Right lung (tissue), 10 donors: ENCODE data around the gene FOS. TPM values are rescaled to one million over a fixed set of nuclear protein-coding genes. Genes with fewer than 3 reads are reported as not detected.
"Not testable (repeated sequence)": the region's sequence is repeated elsewhere in the genome, so short reads cannot be mapped to it uniquely, and the experiment has no call there.

Source experiments
- DNase-seq, 2 donors: peaks; one replicate each; pipeline ENCODE4 v3.0.0-alpha.2; 2013
- long read RNA-seq, 8 donors: transcript quantifications; one replicate each; lab custom pipeline, GENCODE V29; 2026
- polyA plus RNA-seq, 5 donors: library from polyadenylated mRNA; unstranded; fragments of 120-200 nt; gene quantifications; one replicate each; pipeline versions ENCODE4 v1.2.1 to v1.2.3, GENCODE V29; 2013; ENCODE audit warnings: inconsistent platforms in 1 of 5, low replicate concordance in 1 of 5; ENCODE audit not compliant: insufficient read length in 5 of 5, insufficient read depth in 1 of 5

Gene FOS
- polyA plus RNA-seq, result 1,000 to 10,000 TPM in 1 of 5 donors, 100 to 1,000 TPM in 4; 142 to 1,318 (median 956) TPM
- long read RNA-seq, donor 1, transcript FOS-201 (4 exons, 2,158 nt), result major isoform, 80 of 207 reads
- long read RNA-seq, donor 1, transcript FOS-205 (3 exons, 629 nt), result minor isoform, 16 of 207 reads
- long read RNA-seq, donor 1, transcript FOS-206 (2 exons, 1,280 nt), result minor isoform, 33 of 207 reads
- long read RNA-seq, donor 1, transcript FOS-208 (3 exons, 1,496 nt), result minor isoform, 38 of 207 reads
- long read RNA-seq, donor 1, partial matches to known transcripts, result 29 of 207 reads
- long read RNA-seq, donor 1, other reads (novel, unspliced or antisense), result 0 of 207 reads
- long read RNA-seq, donor 2, transcript FOS-201 (4 exons, 2,158 nt), result major isoform, 179 of 285 reads
- long read RNA-seq, donor 2, transcript FOS-206 (2 exons, 1,280 nt), result minor isoform, 37 of 285 reads
- long read RNA-seq, donor 2, transcript FOS-208 (3 exons, 1,496 nt), result minor isoform, 40 of 285 reads
- long read RNA-seq, donor 2, transcript FOS-205 (3 exons, 629 nt), result minor isoform, 15 of 285 reads
- long read RNA-seq, donor 2, partial matches to known transcripts, result 0 of 285 reads
- long read RNA-seq, donor 2, other reads (novel, unspliced or antisense), result 6 of 285 reads
- long read RNA-seq, donor 3, transcript FOS-208 (3 exons, 1,496 nt), result minor isoform, 14 of 59 reads
- long read RNA-seq, donor 3, transcript FOS-201 (4 exons, 2,158 nt), result major isoform, 22 of 59 reads
- long read RNA-seq, donor 3, transcript FOS-206 (2 exons, 1,280 nt), result minor isoform, 18 of 59 reads
- long read RNA-seq, donor 3, partial matches to known transcripts, result 0 of 59 reads
- long read RNA-seq, donor 3, other reads (novel, unspliced or antisense), result 0 of 59 reads
- long read RNA-seq, donor 4, transcript FOS-201 (4 exons, 2,158 nt), result major isoform, 16 of 39 reads
- long read RNA-seq, donor 4, transcript FOS-204 (2 exons, 796 nt), result minor isoform, 5 of 39 reads
- long read RNA-seq, donor 4, transcript FOS-208 (3 exons, 1,496 nt), result minor isoform, 8 of 39 reads
- long read RNA-seq, donor 4, transcript FOS-206 (2 exons, 1,280 nt), result minor isoform, 7 of 39 reads
- long read RNA-seq, donor 4, partial matches to known transcripts, result 0 of 39 reads
- long read RNA-seq, donor 4, other reads (novel, unspliced or antisense), result 0 of 39 reads
- long read RNA-seq, donor 5, transcript FOS-206 (2 exons, 1,280 nt), result minor isoform, 28 of 217 reads
- long read RNA-seq, donor 5, transcript FOS-201 (4 exons, 2,158 nt), result major isoform, 100 of 217 reads
- long read RNA-seq, donor 5, transcript FOS-205 (3 exons, 629 nt), result minor isoform, 19 of 217 reads
- long read RNA-seq, donor 5, transcript FOS-208 (3 exons, 1,496 nt), result minor isoform, 43 of 217 reads
- long read RNA-seq, donor 5, partial matches to known transcripts, result 8 of 217 reads
- long read RNA-seq, donor 5, other reads (novel, unspliced or antisense), result 0 of 217 reads
- long read RNA-seq, donor 6, transcript FOS-206 (2 exons, 1,280 nt), result minor isoform, 35 of 604 reads
- long read RNA-seq, donor 6, transcript FOS-201 (4 exons, 2,158 nt), result major isoform, 151 of 604 reads
- long read RNA-seq, donor 6, transcript FOS-208 (3 exons, 1,496 nt), result minor isoform, 38 of 604 reads
- long read RNA-seq, donor 6, transcript FOS-205 (3 exons, 629 nt), result minor isoform, 22 of 604 reads
- long read RNA-seq, donor 6, partial matches to known transcripts, result 347 of 604 reads
- long read RNA-seq, donor 6, other reads (novel, unspliced or antisense), result 0 of 604 reads
- long read RNA-seq, donor 7, transcript FOS-201 (4 exons, 2,158 nt), result major isoform, 154 of 228 reads
- long read RNA-seq, donor 7, transcript FOS-205 (3 exons, 629 nt), result minor isoform, 8 of 228 reads
- long read RNA-seq, donor 7, transcript FOS-206 (2 exons, 1,280 nt), result minor isoform, 19 of 228 reads
- long read RNA-seq, donor 7, transcript FOS-208 (3 exons, 1,496 nt), result minor isoform, 39 of 228 reads
- long read RNA-seq, donor 7, partial matches to known transcripts, result 0 of 228 reads
- long read RNA-seq, donor 7, other reads (novel, unspliced or antisense), result 0 of 228 reads
- long read RNA-seq, donor 8, transcript FOS-206 (2 exons, 1,280 nt), result minor isoform, 16 of 79 reads
- long read RNA-seq, donor 8, transcript FOS-208 (3 exons, 1,496 nt), result minor isoform, 15 of 79 reads
- long read RNA-seq, donor 8, transcript FOS-201 (4 exons, 2,158 nt), result major isoform, 42 of 79 reads
- long read RNA-seq, donor 8, partial matches to known transcripts, result 0 of 79 reads
- long read RNA-seq, donor 8, other reads (novel, unspliced or antisense), result 0 of 79 reads

DNA sequence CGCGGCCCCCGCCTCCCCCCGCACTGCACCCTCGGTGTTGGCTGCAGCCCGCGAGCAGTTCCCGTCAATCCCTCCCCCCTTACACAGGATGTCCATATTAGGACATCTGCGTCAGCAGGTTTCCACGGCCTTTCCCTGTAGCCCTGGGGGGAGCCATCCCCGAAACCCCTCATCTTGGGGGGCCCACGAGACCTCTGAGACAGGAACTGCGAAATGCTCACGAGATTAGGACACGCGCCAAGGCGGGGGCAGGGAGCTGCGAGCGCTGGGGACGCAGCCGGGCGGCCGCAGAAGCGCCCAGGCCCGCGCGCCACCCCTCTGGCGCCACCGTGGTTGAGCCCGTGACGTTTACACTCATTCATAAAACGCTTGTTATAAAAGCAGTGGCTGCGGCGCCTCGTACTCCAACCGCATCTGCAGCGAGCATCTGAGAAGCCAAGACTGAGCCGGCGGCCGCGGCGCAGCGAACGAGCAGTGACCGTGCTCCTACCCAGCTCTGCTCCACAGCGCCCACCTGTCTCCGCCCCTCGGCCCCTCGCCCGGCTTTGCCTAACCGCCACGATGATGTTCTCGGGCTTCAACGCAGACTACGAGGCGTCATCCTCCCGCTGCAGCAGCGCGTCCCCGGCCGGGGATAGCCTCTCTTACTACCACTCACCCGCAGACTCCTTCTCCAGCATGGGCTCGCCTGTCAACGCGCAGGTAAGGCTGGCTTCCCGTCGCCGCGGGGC lies at the start of gene FOS:
FOS (plus strand) TSS at position 407 of the 731 bp plus-strand sequence; CDS start at position 562, 155 bp downstream.
- DNase-seq, result peak; percentile 96 to 98

GRCh38 chr14:75229661-75230139 lies 48.9 kb upstream of the FOS start:
- no peak for DNase-seq

- no peak for DNase-seq
Observed at GRCh38 chr14:75230140-75230792, 48.4 kb upstream of the FOS start.

DNA sequence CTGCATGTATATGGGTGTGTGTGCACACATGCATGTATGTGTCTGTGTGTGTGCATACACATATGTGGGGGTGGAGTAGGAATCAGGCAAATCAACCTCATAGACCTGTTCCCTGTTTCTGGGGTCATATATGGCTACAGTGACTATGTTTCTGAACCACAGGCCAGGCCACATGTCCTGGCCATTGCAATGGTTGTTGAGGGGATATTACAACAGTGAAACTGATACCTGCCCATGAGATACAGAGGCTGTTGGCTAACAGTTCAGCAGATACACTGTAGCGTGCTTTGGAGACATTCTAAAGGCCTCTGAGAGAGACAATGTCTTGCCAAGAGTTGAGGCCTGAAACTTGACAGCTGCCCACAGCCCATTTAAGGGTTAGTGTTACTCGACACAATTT lies 47.3 kb upstream of the FOS start:
- no peak for DNase-seq

- DNase-seq, result no peak
Observed at GRCh38 chr14:75232191-75232590, 46.4 kb upstream of the FOS start.

GRCh38 chr14:75232597-75232996 lies 46.0 kb upstream of the FOS start:
- no peak for DNase-seq

DNA sequence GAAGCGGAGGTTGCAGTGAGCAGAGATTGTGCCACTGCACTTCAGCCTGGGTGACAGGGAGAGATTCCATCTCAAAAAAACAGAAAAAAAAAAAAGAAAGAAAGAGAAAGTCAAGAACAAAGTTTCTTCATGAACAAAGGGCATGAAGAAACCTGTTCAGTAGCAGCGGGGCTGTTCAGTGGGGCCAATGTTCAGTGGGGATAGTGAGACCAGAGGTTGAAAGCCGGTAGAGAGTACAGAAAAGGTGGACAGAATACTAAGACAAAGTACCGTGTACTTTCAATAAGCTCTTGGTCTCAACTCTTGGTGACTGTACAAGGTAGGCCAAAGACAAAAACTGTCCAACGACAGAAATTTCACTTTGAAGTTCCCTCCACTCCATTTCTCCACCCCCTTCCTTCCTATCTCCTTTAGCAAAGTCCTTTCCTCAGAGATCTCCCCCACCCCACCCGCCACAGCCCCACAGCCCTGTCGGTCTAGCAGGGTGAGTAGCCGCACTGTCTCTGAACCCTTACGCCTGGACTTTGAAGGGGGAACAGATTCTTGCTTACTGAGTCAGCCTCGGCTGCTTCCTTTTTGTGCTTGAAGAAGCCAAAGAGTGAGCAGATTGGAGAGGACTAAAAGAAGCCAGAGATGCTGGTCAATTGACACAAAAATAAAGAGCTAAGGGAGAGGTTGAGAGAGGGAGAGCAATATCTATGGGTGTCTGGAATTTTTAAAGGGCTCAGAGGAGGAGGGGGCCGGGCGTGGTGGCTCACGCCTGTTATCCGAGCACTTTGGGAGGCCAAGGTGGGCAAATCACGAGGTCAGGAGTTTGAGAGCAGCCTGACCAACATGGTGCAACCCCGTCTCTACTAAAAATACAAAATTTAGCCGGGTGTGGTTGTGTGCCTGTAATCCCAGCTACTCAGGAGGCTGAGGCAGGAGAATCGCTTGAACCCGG lies 44.2 kb upstream of the FOS start:
- DNase-seq, result no peak

DNA sequence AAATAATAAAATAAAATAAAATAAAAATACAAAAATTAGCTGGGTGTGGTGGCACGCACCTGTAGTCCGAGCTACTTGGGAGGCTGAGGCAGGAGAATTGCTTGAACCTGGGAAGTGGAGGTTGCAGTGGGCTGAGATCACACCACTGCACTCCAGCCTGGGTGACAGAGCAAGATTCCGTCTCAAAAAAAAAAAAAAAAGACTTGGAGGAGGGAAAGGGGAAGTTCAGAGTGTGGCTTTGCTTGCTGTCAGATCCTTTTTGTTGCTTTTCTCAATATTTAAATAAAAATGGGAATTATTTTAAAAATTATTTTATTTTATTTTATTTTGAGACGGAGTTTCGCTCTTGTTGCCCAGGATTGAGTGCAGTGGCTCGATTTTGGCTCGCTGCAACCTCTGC lies 43.4 kb upstream of the FOS start:
- not testable (repeated sequence) for DNase-seq

GRCh38 chr14:75236467-75236866 lies 42.2 kb upstream of the FOS start:
- no peak for DNase-seq

DNA sequence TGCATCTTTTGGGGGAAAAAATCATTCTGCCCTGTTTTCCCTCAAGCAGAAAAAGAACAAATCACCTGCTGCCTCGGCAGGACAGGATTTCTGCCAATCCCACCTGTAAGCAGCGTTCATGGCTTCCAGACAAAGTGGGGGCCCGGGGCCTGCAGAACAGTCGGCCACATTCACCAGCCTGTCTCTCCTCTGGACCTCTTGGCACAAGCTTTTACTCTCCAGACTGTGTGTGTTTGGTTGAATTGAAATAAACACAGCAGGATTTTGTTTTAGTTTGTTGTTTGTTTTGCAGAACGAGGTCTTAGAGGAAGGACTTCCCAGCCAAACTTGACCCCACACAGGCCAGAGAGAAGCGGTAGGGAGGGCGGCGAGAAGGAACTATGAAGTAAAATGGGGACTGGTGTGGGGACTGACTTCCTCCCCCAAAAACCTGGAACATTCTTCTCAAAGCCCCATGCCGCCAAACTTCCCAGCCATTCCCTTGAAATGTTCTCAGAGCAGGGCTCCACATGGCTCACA lies 41.7 kb upstream of the FOS start:
- DNase-seq, result no peak

DNA sequence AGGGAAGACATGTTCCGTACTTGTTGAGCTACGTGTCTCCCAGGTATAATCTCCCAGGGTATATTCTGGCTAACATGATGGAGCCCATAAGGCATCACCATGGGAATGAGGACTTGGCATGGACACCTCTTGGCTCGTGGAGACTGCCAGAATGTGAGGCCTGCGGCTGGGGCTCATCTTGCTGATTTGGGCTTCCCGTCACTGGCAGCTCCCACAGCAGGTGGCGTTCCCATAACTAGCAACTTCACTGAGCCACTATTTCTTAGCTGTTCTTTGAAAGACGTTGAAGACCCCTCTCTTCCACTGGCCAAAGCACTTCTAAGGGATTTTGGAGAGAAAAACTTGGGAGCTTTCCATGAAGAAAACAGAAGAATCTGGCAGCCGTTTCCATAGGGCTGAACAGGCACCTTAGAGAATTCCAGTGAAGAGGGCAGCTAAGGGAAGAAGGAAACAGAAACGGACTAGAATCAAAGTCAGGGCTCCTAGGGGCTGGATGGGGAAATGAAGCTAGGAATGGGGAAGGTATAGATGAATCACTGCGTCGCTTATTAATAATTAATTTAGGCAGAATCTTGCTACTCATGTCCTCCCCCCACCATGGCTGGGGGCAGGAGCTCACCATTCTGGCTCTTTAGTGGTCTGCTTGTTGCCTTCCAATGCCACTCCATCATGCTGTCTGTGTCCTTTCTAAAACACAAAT lies 39.7 kb upstream of the FOS start:
- no peak for DNase-seq

GRCh38 chr14:75240781-75241180 lies 37.8 kb upstream of the FOS start:
- no peak for DNase-seq

DNA sequence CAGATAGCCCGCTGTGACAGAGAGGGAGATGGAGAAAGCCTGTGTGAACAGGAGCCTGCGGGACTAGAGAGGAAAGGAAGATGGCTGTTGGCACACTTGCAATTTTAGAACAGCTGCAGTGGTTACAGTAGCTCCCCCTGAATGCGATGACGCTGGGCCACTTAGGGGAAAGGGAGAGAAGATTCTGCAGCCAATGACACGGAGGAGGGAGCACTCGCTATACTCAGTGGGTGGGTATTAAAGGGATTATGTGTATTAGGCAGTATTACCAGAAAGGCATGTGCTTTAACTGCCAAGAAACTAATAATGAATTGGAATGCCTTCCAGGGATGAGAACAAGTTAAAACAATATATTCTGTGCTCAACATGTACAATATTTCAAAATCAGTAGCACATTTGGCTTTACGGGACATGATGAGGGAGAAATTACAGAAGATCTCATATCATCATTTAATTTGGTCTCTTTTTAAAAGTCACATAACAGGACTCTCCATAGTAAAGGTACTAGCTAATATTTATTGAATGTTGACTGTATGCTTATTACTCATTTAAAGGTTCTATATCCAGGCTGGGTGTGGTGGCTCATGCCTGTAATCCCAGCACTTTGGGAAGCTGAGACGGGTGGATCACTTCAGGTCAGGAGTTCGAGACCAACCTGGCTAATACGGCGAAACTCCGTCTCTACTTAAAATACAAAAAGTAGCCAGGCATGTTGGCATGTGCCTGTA lies 35.9 kb upstream of the FOS start:
- peak; percentile 85 to 93 for DNase-seq

DNA sequence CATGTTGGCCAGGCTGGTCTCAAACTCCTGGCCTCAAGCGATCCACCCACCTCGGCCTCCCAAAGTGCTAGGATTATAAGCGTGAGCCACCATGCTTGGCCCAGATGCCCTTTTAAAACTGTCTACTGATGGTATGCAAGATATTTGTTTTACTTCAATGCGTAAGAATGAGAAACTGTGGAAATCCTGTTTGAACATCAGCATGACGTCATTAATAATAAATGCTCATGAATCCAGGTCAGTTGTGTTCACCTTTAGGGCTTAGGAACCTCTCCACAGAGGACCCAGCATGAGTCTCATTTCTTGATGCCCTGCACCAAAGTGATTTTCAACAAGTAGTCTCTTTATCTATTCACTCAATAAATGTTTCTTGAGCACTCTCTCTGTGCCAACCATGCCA lies 34.5 kb upstream of the FOS start:
- no peak for DNase-seq

DNA sequence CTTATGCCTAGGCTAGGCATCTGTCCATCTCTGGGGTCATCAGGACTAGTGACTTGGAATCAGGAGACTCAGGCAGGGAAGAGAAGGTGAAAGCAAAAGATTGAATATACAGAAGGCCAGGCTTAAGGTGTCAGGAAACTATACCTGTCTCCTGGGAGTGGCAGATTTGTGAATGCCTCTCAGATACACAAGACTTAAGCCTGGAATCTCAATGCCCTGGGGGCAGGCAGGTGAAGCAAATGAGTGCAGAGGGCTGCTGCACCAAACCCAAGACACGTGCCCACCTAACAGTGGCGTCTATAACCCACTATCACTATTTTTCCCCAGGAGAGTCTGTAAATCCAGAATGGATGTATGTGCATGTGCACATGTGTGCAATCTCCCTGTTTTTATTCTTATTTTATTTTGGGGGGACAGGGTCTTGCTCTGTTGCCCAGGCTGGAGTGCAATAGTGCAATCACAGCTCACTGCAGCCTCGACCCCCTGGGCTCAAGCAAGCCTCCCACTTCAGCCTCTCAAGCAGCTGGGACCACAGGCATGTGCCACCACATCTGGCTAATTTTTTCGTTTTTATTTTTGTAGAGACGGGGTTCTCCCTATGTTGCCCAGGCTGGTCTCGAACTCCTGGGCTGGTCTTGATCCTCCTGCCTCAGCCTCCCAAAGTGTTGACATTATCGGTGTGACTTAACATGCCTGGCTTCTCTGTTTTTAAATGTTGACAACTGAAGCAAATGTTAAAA lies 31.9 kb upstream of the FOS start:
- no peak for DNase-seq
